ENCODE results near the gene KMT2C. TPM values are rescaled to one million over a fixed set of nuclear protein-coding genes. Genes with fewer than 3 reads are reported as not detected.
A peak's percentile ranks its signal among the peaks of the same experiment; 100 is the strongest.

KMT2C gene
- total RNA-seq, 3 donors from 2014 or later = 73.6 to 112 (median 85.5) TPM

GRCh38 chr7:152140067-152140466, 295.7 kb downstream of the KMT2C start:
- intact Hi-C loops (cut with DNase I; ENCODE audit: low total_unique reads) = loop anchor here (5.0 kb wide), 1 partner anchor 1203 kb away; no protein-coding TSS in a partner anchor
- TF ChIP-seq POLR2AphosphoS5 (IDR thresholded peaks at IDR 0.05) (no peak), POLR2A (IDR thresholded peaks at IDR 0.05) (no peak)
- TF ChIP-seq, protein P1, sequence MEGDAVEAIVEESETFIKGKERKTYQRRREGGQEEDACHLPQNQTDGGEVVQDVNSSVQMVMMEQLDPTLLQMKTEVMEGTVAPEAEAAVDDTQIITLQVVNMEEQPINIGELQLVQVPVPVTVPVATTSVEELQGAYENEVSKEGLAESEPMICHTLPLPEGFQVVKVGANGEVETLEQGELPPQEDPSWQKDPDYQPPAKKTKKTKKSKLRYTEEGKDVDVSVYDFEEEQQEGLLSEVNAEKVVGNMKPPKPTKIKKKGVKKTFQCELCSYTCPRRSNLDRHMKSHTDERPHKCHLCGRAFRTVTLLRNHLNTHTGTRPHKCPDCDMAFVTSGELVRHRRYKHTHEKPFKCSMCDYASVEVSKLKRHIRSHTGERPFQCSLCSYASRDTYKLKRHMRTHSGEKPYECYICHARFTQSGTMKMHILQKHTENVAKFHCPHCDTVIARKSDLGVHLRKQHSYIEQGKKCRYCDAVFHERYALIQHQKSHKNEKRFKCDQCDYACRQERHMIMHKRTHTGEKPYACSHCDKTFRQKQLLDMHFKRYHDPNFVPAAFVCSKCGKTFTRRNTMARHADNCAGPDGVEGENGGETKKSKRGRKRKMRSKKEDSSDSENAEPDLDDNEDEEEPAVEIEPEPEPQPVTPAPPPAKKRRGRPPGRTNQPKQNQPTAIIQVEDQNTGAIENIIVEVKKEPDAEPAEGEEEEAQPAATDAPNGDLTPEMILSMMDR (IDR thresholded peaks at IDR 0.05) = no peak
- DNase-seq (ENCODE audit: low spot score in 2 of 2) = no peak
- H3K27me3 ChIP-seq = no peaks in the 10 kb centered on the region
- no peak overlapping the region for H3K4me3 ChIP-seq
- H3K4me1 ChIP-seq = no peaks in the 10 kb centered on the region
- H3K36me3 ChIP-seq = no peaks in the 10 kb centered on the region
- no peaks in the 10 kb centered on the region for H3K9me3 ChIP-seq
- H3K27ac ChIP-seq = no peak overlapping the region

DNA sequence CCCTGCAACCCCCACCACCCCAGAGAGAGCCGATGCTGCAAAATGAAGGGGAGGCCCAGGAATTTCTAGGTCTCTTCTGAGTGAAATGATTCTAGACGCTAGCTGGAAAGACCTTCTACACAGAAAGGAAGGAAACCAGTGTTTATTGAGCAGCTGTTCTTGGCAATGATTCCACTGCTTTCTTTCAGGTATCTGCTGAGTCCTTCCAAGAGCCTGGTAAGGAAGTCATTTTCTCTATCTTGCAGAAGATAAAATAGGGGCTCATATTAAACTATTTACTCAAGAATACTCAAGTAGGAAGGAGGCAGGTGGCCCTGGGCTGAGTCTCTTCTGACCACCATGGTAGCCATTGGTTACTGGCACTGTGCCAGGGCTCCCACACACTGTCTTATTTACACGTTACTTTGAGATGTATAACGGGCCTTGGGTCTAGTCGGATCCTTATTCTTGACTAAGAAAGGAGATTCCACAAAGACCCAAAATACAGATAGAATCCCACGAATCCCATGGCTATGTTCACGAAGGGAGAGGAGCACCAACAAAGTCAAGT, 298.3 kb downstream of the KMT2C start:
- no peak overlapping the region for H3K4me3 ChIP-seq
- H3K36me3 ChIP-seq = no peaks in the 10 kb centered on the region
- H3K27me3 ChIP-seq = no peaks in the 10 kb centered on the region
- no peaks in the 10 kb centered on the region for H3K9me3 ChIP-seq
- H3K27ac ChIP-seq = no peak overlapping the region
- DNase-seq (ENCODE audit: low spot score in 2 of 2) = no peak
- TF ChIP-seq, protein P1 (IDR thresholded peaks at IDR 0.05) = no peak
- TF ChIP-seq POLR2AphosphoS5 (IDR thresholded peaks at IDR 0.05) = no peak
- no peak for TF ChIP-seq POLR2A (IDR thresholded peaks at IDR 0.05)
- intact Hi-C loops (cut with DNase I; ENCODE audit: low total_unique reads) = no loop called here
- no peaks in the 10 kb centered on the region for H3K4me1 ChIP-seq

- no peak for DNase-seq (ENCODE audit: low spot score in 2 of 2)
- TF ChIP-seq, protein P1 (IDR thresholded peaks at IDR 0.05) = no peak
- TF ChIP-seq POLR2AphosphoS5 (IDR thresholded peaks at IDR 0.05) = no peak
- TF ChIP-seq POLR2A (IDR thresholded peaks at IDR 0.05) = no peak
- Histone ChIP-seq H3K4me1 (no peaks in the 10 kb centered on the region), H3K9me3 (no peaks in the 10 kb centered on the region), H3K27me3 (no peaks in the 10 kb centered on the region), H3K4me3 (no peak overlapping the region), H3K36me3 (no peaks in the 10 kb centered on the region), H3K27ac (peak overlapping the region; percentile 14 to 19)
- intact Hi-C loops (cut with DNase I; ENCODE audit: low total_unique reads) = no loop called here
Observed at GRCh38 chr7:152136686-152137085, 299.1 kb downstream of the KMT2C start.

- H3K9me3 ChIP-seq = no peaks in the 10 kb centered on the region
- intact Hi-C loops (cut with DNase I; ENCODE audit: low total_unique reads) = no loop called here
- no peak overlapping the region for H3K27ac ChIP-seq
- no peak for DNase-seq (ENCODE audit: low spot score in 2 of 2)
- no peak overlapping the region for H3K4me3 ChIP-seq
- no peaks in the 10 kb centered on the region for H3K27me3 ChIP-seq
- TF ChIP-seq POLR2AphosphoS5 (IDR thresholded peaks at IDR 0.05) (no peak), POLR2A (IDR thresholded peaks at IDR 0.05) (no peak)
- TF ChIP-seq, protein P1 (IDR thresholded peaks at IDR 0.05) = no peak
- no peaks in the 10 kb centered on the region for H3K4me1 ChIP-seq
- no peaks in the 10 kb centered on the region for H3K36me3 ChIP-seq
Observed at GRCh38 chr7:152133804-152134203, 302.0 kb downstream of the KMT2C start.

DNA sequence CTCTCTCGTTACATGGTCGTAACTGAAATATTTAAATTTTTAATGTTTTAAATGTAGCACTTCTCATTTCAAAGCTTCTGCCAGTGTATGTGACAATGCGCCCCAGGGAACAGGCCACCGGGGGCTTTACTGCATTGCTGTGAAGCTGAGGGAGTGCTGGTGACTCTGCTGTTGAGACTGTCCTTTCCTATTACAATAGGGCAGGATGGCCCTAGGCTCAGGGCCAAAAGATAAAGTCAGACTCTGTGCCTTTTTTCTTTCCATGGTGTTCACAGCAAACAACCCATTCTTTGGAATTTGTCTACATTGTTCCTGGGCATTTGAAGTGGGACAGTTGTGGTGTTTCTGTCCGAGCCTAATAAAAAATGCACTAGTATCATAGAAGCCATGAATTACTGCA, 303.0 kb downstream of the KMT2C start:
- H3K27ac ChIP-seq = no peak overlapping the region
- no peaks in the 10 kb centered on the region for H3K27me3 ChIP-seq
- TF ChIP-seq, protein P1 (IDR thresholded peaks at IDR 0.05) = no peak
- no peak for TF ChIP-seq POLR2A (IDR thresholded peaks at IDR 0.05)
- TF ChIP-seq POLR2AphosphoS5 (IDR thresholded peaks at IDR 0.05) = no peak
- no peaks in the 10 kb centered on the region for H3K36me3 ChIP-seq
- intact Hi-C loops (cut with DNase I; ENCODE audit: low total_unique reads) = no loop called here
- no peak for DNase-seq (ENCODE audit: low spot score in 2 of 2)
- no peak overlapping the region for H3K4me3 ChIP-seq
- no peaks in the 10 kb centered on the region for H3K9me3 ChIP-seq
- H3K4me1 ChIP-seq = no peaks in the 10 kb centered on the region
